B cell (primary cell): Measurements from ENCODE around the gene PCGF2.

ENCODE experiments used
- CTCF ChIP-seq: fragments of 200-600 bp; IDR thresholded peaks from one replicate; pipeline ENCODE4 v1.8.0; 2022; ENCODE audit warnings: antibody characterized with exemption, mild to moderate bottlenecking
- EZH2 ChIP-seq: IDR thresholded peaks from 2 replicates; pipeline ENCODE4 v1.6.1; 2012; ENCODE audit warnings: borderline replicate concordance, low read depth, mild to moderate bottlenecking, moderate library complexity, low read length; ENCODE audit not compliant: insufficient read depth, poor library complexity, severe bottlenecking

GRCh38 chr17:38738686-38739085, 9.4 kb downstream of the PCGF2 start:
- no peak for TF ChIP-seq CTCF
- TF ChIP-seq EZH2 = no peak
